DMS79 (cell line): ENCODE data around the gene C21orf91.

Experiments used
- DNase-seq: peaks from one replicate; lab custom pipeline; 2025; lab: John Stamatoyannopoulos, UW

The C21orf91 gene

DNA sequence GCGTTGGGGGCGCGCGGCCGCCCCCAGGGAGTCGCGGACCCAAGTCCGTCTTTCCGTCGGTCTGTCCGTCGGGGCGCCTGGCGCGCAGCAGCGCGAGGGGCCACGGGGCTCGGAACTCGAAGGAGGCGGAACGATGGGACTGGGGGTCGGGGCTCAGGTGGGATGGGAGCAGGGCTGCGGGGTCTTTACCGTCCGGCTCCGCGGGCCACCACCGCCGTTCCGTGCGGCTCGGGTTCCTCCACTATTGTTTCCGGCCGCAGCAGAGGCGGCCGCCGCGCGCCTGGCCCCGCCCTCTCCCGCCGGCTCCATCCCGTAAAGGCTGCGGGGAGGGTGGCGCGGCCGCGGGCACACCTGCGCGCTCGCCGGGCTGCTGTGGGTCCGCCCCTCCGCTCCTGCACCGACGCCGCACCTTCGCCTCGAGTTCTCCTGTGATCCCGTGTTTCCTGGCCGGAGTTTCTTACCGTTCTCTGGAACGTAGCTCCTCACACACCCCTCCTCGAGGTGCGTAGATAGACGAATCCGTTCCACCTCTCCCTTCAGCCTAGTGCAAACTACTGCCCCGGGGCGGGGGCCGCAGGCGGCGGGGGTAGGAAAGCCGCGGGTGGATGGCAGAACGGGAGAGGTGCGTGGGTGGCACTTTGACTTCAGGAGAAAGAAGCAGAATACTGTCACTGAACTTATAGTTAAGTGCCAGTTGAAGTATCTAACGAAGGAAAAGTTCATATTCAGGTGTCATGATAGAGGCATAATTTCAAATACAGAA, at the start of gene C21orf91:
C21orf91 (minus strand) TSS at position 243 of the 763 bp plus-strand sequence. CDS start 1,038 bp downstream, outside the sequence.
- DNase-seq = peak; percentile 77

DNA sequence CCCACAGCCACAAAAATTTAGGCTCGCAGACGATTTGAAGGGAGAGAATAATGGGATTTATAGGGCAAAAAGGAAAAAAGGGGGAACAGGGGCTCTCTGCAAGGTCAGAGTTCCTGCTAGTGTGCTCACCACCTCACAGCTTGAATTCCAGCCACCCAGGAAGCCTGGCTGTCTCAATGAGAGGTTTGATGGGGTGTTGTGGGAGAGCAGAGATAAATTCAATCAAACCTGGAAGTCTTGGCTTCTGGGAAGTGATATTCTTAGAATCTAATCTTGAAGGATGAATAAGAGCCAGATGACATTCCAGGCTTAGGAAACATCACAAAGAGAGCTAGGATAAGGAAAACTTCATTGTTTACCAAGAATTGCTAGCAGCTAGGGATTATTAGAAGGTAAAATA, 47.4 kb upstream of the C21orf91 start:
- DNase-seq = no peak

DNA sequence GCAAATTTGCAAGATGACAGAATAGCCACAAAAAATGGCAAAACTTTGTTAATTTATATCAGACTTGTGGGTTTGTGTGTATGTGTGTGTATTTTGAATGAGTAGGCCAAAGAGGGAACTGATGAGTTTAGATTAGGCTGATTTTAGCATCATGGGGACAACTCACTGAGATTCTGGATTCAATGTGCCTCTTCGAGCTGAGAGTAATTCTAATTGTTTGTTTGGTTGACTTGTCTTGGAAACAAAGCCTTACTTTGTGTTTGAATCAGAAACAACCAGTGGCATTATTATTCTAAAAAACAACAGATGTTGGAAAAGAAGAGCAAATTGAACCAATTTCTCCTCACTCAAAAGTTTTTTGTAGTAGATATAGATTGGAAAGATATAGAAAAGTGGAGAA, 40.5 kb upstream of the C21orf91 start:
- no peak for DNase-seq

DNA sequence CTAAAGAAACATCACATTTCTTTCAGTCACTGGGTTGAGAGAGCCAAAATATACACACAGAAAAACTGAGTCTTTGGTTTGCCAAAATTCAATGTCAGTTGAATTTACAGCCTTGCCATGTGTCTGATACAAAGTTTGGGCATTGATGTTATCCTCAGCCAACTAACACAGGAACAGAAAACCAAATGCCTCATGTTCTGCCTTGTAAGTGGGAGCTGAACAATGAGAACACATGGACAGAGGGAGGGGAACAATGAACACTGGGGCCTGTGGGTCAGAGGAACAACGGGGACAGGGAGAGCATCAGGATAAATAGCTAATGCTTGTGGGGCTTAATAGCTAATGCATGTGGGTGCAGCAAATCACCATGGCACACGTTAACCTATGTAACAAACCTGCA, 39.6 kb upstream of the C21orf91 start:
- DNase-seq = no peak

DNA sequence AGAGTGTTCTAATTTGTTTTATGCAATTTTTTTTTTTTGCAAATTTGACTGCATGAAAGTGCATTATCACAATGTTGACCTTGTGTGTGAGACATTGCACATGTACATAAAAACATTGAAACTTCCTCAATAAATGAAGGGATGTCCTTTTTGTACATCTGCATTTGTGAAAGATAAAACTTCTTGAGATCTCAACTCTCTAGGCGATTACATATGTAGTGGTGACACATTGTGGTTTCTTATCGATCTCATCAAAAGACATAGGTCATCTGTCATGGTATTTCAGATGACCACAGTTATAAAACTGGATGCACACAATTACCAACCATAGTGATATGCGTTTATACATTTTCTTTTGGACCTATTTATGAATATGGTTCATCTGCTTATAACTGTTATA, 35.6 kb upstream of the C21orf91 start:
- DNase-seq = no peak

DNA sequence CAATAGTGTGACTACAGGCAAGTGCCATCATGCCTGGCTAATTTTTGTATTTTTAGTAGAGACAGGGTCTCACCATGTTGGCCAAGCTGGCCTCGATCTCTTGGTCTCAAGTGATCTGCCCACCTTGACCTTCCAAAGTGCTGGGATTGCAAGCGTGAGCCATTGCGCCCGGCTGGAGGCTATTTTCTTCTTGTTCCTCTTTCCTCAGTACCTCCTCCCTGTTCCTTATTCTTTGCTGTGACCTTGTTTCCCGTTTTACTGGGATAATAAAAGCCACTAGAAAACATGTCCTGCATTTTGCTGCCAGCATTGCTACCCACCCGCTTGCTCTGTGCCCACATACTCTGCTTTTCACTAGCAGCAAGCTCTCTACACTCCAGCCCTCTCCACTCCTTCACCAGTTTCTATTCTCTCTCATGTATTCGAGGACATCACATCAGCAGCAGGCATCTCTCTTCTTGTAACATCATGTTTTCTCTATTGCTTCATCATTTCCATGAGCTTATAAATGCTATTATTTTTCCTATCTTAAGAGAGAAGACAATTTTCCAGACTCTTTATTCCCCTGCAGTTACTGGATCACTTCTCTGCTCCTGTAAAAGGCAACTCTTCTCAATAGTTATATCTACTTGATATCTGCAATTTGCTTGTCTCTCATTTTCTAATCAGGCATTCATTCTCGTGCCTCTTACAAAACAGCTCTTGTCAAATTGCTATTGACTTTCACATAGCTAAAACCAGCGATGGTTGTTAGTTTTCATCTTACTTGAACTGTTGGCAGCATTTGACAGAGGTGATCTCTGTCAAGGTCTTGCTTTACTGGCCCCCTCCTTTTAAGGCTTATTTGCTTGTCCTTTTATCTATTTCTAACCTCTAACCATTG, 34.5 kb upstream of the C21orf91 start:
- DNase-seq = no peak

DNA sequence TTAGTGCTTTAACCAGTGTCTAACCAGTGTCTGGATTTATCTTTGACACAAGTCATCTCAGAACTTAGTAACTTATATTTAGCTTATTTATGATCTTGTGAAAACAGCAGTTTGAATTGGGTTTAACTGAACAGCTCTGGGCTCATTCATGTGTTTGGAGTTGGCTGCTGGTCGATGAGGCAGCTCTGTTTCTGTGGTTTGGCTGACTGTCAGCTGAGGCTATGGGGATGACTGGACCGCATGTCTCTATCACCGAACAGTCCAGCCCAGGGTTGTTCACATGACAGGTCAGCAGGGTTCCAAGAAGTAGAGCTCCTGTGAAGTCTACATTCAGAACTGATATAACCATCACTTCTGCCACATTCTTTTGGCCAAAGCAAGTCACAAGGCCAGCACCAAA, 29.1 kb upstream of the C21orf91 start:
- no peak for DNase-seq

DNA sequence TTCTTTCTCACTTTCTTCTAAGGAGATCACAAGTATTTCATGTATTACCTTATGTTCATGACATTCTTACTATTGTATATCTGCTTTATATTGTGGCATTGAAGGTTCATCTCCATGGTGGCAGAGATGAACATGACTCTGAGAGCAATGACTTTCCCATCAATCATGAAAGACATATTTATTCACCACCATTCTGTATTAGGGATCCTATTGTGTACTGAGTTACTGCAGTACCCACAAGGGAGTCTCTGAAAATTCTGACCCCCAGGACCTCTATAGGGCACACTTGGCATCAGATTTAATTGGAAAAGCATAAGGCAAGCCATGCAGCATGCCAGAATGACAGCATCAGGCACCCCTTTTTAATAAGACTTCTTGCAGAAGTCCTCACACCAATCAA, 21.9 kb upstream of the C21orf91 start:
- no peak for DNase-seq

DNA sequence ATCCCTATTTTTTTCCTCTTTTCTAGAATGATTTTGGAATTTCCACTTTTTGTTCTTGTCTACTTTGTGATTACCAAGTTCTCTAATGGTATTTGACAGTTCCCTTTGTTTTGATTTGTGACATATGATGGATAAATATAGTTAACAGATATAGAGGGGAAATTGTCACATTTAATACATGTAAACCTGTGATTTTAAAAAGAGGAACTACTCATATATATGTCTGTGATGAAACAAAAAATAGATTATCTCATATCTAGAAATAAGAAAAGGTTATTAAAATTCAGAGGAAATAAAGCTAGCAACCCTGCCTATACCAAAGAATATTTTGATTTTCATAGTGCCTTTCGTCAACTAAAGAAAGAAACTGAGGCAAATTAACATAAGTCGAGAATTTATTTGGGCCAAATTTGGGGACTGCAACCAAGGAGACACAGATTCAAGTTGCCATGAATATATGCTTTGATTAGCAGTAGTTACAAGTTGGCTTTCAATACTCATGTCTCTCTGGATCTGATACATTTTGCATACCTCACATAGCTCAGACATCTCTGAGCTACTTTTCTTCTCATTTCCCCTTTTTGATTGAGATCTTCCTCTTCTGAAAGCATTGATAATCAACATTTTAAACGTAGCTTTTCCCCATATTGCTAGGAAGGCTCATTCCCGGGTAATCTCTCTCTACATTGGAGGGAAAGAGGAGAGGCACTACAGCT, 15.6 kb upstream of the C21orf91 start:
- DNase-seq = no peak

DNA sequence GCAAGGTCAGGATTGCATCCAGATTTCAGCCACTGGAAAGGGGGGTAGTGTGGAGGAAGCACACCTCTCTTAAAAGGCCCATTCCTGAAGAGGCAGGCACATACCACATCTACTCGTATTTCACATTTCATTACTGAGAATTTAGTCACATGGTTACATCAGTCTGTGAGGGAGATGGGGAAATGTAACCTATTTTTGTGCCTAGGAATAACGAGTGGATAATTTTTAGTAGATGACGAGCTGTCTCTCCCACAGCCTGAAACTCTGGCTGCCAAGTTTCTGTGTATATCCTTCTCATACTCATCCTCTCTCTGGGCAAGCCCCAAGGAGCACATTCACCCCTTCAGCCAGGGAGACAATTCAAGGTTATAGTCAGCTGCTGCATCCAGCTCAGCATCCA, 10.3 kb upstream of the C21orf91 start:
- DNase-seq = no peak

DNA sequence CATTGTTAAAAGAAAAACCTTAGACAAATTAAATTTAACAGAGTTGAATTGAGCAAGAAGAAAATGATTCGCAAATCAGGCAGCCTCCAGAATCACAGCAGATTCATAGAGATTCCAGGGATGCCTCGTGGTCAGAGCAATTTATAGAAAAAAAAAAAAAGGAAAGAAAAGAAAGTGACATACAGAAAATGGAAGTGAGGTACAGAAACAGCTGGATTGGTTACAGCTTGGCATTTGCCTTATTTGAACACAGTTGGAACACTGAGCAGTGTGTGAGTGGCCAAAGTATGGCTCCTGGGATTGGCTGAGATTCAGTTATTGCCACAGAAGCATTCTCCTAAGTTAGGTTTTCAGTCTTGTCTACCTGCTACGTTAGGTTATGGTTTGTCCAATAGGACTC, 9.1 kb upstream of the C21orf91 start:
- DNase-seq = no peak

DNA sequence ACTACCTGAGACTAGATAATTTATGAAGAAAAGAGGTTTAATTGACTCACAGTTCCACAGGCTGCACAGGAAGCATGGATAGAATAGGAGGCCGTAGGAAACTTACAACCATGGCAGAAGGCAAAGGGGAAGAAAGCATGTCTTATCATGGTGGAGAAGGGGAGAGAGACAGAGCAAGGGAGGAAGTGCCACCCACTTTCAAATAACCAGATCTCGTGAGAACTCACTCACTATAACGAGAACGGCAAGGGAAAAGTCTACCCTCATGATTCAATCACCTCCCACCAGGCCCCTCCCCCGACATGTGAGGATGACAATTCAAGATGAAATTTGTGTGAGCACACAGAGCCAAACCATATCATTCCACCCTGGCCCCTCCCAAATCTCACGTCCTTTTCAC, 4.7 kb upstream of the C21orf91 start:
- DNase-seq = no peak

DNA sequence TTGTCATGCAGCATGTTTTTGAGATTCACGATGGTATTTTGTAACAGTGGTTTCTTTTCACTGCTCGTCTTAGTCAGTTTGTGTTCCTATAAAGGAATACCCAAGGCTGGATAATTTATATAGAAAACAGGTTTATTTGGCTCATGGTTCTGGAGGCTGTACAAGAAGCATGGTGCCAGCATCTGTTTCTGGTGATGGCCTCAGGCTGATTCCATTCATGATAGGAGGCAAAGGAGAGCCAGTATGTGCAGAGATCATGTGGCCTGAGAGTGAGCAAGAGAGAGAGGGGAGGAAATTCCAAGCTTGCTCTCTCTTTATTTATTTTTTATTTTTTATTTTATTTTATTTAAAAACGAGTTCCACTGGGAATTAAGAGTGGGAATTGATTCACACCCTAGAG, 2.0 kb upstream of the C21orf91 start:
- DNase-seq = no peak

DNA sequence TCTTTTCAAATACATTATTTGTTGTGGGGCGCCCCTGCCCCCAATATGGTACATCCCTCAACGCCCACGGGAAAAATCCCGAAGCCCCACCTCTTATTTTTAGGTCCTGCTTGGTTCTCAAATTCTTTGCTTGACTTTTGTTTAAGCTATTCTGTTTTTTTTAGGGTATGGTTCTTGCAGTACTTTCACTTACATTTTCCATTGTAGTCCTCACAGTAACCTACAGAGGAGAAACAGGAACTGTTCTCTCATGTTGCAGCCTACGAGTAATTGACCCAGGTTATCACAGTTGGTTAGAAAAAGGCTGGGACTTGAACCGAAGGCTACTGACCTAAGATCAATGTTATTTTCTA, 697 bp upstream of the C21orf91 start:
- DNase-seq = no peak

DNA sequence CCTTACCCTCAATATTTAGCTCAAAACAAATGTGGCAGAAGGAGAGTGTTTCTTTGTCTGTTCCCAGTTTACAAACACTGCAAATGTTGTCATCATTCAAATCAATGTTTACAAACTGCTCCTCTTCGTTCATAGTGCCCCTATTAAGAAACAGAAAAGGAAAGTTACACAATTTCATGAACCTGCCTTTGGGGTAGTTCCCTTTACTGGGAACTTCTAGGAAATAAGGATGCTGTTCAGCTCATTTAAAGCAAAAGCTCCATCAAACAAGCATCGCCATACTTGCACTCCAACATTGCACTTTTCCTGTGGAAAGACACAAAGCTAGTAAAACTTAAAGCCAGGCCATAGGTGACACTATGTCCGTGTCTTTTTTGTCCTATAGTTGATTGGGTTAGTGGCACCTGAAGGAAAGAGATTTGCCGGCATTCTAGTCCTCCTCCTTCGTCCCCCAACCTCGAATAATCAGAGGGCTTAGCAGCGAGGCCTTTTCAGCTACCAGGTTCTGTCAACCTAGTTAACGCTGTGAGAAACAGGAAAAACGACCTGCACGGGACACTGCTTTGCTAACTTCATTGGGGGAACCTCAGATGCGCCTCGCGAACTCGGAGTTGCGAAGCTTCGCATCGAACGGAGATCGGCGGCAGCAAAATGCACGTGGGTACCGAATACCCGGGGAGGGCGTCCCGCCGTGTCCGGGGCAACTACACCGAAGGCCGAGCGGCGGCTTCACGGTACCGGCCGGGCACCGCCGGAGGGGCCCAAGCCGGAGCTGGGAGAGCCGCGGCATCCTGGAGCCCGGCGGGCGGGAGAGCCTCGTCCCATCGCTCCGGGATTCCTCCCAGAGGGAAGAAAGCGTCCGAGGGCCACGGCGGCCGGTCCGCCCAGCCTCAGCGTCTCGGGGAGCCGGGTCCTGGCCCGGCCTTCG, 706 bp downstream of the C21orf91 start:
- DNase-seq = no peak

DNA sequence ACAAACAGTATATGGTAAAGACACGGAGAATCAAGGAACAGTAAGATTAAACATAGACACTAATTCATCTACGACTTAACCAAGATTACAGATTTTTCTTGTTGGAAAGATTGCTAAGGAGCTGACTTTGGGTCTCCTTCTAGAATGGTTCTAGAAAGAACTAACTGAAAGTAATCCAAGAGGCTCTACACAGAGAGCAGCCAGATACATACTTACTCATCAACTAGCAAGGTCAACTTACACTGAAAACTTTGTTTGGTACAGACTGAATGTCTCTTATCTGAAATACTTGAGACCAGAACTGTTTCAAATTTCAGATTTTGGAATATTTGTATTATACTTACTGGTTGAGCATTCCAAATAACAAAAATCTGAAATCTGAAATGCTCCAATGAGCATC, 5.8 kb downstream of the C21orf91 start:
- DNase-seq = no peak

DNA sequence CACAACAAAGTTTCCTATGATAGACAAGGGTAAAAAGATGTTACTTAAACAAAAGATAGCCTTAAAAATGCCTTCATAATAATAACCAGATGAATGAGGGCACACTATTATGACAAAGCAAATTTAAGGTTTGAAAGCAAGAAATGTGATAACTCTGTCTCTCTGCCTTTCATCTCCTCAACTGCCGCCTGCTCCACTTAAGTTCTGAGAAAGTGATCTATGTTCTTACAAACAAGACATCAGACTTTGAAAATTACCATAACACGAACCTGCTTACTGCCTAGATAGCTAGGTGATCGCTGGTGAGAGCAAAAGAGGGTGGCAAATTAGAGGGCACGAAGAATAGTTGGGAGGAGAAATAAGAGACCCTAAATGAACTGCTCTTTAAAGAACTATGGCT, 13.2 kb downstream of the C21orf91 start:
- DNase-seq = no peak

DNA sequence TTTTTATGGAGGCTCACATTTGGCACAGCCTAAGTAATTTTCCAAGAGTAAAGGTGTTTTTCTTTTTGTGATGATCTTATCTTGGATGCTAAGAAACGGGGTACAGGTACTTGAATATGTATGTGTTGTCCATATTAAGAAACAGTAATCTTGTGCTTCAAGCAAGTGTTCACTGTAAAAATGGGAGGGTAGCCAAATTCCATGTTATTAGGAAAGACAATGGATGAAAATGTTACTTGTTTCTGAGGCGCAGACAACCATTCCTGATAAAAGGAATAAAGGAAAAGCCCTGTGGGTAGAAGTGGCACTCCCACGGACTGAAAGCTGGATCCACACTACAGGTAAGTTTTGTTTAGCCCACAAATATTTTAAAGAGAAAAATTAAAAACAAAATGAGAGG, 15.6 kb downstream of the C21orf91 start:
- no peak for DNase-seq

DNA sequence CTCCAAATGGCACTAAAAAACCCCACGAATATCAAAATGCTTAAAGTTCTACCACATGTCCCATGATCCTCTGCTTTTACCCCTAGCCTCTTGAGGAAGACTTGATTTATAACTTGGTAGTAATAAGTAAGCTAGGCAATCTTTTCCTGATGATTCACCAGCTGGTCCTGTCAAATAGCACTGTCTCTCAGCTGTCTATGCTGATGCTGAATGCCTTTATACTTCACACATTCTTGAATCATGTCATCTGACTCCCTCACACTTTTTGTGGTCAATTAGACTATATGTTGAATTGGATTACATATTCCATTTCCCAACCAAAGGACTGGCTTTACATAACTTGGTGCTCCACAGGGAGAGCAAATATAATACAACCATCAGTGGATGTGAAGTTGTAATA, 16.6 kb downstream of the C21orf91 start:
- no peak for DNase-seq

DNA sequence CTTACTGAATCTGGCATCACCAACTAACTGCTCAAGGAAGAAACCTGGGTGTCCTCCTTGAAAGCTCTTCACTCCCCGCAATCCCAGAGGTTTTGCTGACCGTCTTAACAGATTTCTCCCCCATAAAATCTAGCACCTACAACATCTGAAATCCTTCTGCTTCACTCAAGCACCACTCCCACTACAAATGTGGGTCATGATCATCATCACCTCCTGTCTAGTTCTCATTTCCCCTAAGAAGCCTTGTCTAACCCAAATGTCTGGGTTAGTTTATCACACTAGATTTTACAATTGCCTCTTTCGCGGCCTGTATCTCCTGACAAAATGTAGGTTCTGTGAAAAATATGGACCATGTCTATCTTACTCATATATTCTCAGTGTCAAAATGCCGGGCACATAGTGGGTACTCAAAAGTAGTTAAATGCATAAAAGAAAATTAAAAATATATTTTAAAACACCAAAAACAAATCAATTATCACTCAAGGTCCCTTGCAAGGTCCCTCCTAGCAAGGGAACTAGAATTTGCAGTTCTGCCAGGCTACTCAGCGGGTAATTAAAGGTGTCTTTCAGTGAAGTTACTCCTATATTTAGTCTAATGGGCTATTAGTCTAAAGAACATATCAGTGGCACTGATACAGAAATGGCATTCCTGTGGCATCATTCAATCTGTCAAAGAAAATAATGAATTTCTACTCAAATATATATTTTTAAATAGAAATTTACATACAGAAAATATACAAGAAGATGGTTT, 19.6 kb downstream of the C21orf91 start:
- no peak for DNase-seq

DNA sequence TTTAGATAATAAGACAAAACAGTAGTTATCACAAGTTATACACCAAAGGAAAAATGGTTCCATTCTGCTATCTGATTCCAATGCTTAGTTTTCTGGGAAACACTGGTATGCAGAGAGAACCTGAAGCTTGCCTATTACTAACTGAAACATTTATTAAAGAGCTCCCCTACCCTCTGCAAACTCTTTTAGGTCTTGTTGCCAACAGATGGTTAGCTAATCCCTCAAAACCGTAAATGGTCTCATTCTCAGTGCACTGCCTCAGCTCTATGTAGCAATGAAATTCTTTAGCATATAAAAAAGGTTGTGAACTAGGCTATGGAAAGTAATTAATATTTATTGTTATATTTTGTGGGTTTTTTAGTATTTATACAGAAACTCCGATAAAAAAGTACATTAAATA, 20.4 kb downstream of the C21orf91 start:
- no peak for DNase-seq
